ENCODE results near the gene HDAC4.

- TF ChIP-seq ZNF274 (IDR thresholded peaks at IDR 0.05; ENCODE audit: low read depth, low read length) (no peak), YY1 (IDR thresholded peaks at IDR 0.05; ENCODE audit: insufficient read depth, insufficient read length) (no peak), SUZ12 (IDR thresholded peaks at IDR 0.05; ENCODE audit: extremely low read depth, insufficient read depth, insufficient read length) (no peak)
Measured at GRCh38 chr2:239227661-239228371, 173.0 kb downstream of the HDAC4 start.
